ENCODE data around the gene ACOX1.
A peak's percentile ranks its signal among the peaks of the same experiment; 100 is the strongest.
"Not testable (repeated sequence)": the region's sequence is repeated elsewhere in the genome, so short reads cannot be mapped to it uniquely, and the experiment has no call there.

ACOX1 gene

DNA sequence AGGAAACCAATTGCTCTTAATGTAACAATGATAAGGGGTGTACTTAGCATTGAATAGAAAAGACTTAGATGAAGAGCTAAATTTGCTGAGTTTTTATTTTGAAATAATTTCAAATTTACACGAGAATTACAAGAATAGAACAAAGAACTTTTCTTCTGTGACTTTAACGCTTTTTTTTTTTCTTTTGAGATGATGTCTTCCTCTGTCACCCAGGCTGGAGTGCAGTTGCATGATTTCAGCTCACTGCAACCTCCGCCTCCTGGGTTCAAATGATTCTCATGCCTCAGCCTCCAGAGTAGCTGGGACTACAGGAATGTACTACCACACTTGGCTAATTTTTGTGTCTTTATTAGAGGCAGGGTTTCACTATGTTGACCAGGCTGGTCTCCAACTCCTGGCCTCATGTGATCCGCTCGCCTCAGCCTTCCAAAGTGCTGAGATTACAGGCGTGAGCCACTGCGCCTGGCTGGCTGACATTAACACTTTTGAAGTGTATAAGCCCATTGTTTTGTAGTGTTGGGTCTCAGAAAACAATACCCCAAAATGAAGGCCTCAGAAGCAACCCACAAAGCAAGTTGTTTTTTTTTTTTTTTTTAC is 2.2 kb upstream of the ACOX1 start:
- TF ChIP-seq CTCF (IDR thresholded peaks at IDR 0.05; ENCODE audit: low read depth, low read length), result no peak
- no peak for DNase-seq (ENCODE audit: low read depth in 2 of 2)
- H3K4me3 ChIP-seq (replicated peaks in 1 of 2; ENCODE audit: low read depth in 2 of 2, low read length in 2 of 2), result no peak overlapping the region

DNA sequence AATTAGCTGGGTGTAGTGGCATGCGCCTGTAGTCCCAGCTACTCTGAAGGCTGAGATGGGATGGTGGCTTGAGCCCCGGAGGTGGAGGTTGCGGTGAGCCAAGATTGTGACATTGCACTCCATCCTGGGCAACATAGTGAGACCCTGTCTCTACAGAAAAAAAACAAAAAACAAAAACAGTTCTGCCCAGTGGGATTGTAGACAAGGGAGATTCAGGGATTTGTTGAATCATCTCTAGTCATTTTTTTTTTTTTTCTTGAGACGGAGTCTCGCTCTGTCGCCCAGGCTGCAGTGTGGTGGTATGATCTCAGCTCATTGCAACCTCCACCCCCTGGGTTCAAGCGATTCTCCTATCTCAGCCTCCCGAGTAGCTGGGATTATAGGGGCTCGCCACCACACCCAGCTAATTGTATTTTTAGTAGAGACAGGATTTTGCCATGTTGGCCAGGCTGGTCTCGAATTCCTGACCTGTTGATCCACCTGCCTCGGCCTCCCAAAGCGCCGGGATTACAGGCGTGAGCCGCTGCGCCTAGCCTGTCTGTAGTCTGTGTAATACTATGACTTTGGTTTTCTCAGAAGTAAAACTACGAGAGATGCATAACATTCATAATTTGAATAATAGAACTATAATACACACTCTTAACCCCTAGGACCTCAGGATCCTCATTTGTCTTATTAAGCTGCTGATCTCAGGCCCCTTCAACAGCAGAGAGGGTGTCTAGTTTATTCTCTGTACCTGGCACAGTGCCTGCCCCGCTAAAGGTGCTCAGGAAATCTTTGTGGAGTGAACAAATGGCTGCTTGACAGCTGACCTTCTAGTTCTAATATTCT is 1.4 kb upstream of the ACOX1 start:
- TF ChIP-seq CTCF (IDR thresholded peaks at IDR 0.05; ENCODE audit: low read depth, low read length), result no peak
- DNase-seq (ENCODE audit: low read depth in 2 of 2), result peak in 1 of 2 donors; percentile 20
- H3K4me3 ChIP-seq (replicated peaks in 1 of 2; ENCODE audit: low read depth in 2 of 2, low read length in 2 of 2), result peak overlapping the region; percentile 82 to 89

GRCh38 chr17:75979705-75980187 is 780 bp upstream of the ACOX1 start:
- no peak for TF ChIP-seq CTCF (IDR thresholded peaks at IDR 0.05; ENCODE audit: low read depth, low read length)
- peak overlapping the region; percentile 82 to 89 for H3K4me3 ChIP-seq (replicated peaks in 1 of 2; ENCODE audit: low read depth in 2 of 2, low read length in 2 of 2)
- DNase-seq (ENCODE audit: low read depth in 2 of 2), result peak in 1 of 2 donors; percentile 82

DNA sequence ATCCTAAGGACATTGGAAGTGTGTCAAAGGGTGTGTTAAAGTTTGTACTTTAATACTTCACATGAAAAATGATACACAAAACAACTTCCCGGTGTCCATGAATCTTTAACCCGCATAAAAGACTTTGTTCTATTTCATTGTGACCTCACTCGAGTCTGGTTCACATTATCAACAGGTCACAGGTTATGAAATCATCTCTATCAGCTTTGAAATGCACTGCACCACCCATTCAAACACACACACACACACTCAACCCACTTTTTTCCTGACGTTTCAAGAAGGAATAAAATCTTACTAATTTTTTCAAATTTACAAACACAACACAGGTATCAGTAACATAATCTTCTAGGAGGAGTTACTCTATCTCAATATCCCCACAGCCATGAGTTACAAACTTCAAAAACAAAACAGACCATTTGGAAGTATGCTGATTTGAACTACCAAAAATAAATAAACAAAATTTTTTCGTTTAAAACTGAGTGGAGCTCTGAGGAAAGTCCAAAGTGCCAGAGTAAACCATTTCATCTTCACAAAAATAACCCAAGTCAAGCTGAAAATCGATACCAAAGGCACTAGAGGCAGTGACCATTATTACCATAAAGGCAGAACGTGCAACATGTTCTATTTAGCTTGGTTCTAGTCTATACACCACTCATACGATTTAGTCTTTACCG is 2.7 kb downstream of the ACOX1 start:
- no peak for DNase-seq (ENCODE audit: low read depth in 2 of 2)
- H3K4me3 ChIP-seq (replicated peaks in 1 of 2; ENCODE audit: low read depth in 2 of 2, low read length in 2 of 2), result no peak overlapping the region
- TF ChIP-seq CTCF (IDR thresholded peaks at IDR 0.05; ENCODE audit: low read depth, low read length), result no peak

DNA sequence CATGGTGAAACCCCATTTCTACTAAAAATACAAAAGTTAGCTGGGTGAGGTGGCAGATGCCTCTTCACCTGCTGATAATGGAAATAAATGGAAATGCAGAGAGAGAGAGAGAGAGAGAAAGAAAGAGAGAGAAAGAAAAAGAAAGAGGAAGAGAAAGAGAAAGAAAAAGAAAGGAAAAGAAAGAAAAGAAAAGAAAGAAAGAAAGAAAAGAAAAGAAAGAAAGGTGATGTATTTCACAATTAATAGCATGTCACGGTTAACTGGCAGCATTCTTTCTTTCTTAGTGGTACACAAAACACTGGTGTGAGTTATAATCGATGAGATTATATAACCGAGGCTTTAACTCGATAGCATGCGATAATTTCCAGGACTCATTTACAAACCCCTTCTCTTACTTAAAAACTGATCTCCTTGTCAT is 3.2 kb downstream of the ACOX1 start:
- no peak for DNase-seq (ENCODE audit: low read depth in 2 of 2)
- no peak overlapping the region for H3K4me3 ChIP-seq (replicated peaks in 1 of 2; ENCODE audit: low read depth in 2 of 2, low read length in 2 of 2)
- no peak for TF ChIP-seq CTCF (IDR thresholded peaks at IDR 0.05; ENCODE audit: low read depth, low read length)

DNA sequence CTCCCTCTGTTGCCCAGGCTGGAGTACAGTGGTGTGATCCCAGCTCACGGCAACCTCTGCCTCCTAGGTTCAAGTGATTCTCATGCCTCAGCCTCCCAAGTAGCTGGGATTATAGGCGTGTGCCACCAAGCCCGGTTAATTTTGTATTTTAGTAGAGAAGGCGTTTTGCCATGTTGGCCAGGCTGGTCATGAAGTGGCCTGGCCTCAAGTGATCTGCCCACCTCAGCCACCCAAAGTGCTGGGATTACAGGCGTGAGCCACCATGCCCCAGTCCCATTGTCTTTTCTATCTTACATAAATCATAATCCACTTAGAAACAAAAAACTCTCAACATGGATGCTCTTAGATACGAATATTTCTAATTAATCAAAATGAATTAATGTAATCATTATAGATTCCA is 3.8 kb downstream of the ACOX1 start:
- not testable (repeated sequence) for H3K4me3 ChIP-seq (replicated peaks in 1 of 2; ENCODE audit: low read depth in 2 of 2, low read length in 2 of 2); DNase-seq (ENCODE audit: low read depth in 2 of 2)

DNA sequence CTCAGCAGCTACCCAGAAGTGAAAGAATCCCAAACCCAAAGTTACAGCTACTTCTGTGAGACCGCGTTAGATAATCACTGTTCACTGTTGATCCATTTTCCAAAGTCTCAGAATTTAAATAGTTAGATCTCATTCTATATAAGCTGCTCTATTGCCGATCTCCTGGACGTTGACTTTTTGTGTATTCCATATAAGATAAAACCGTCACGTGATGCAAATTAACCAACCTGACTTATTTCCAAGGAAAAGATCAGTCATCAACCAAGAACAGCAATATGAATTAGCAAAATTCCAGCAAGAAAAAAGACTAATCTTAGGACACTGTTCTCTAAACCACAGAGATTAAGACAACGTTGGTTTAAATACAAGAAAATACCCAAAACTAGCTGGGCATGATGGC is 8.3 kb downstream of the ACOX1 start:
- no peak for TF ChIP-seq CTCF (IDR thresholded peaks at IDR 0.05; ENCODE audit: low read depth, low read length)
- no peak for DNase-seq (ENCODE audit: low read depth in 2 of 2)
- H3K4me3 ChIP-seq (replicated peaks in 1 of 2; ENCODE audit: low read depth in 2 of 2, low read length in 2 of 2), result no peak overlapping the region

All from cardiac fibroblast (primary cell).